Right atrium auricular region (tissue), 2 donors: ENCODE results near the gene DNAJB1. TPM values are rescaled to one million over a fixed set of nuclear protein-coding genes. Genes with fewer than 3 reads are reported as not detected.

Source experiments
- DNase-seq: peaks from one replicate; pipeline ENCODE4 v3.0.0-alpha.2; 2019; ENCODE audit warnings: low spot score
- H3K27ac ChIP-seq, 2 donors: fragments of 200-600 bp; sonication (generic); 1 replicate in 1 of 2; 2 replicates in 1 of 2; pipeline ENCODE4 v1.5.1; 2016 to 2019
- H3K27me3 ChIP-seq, 2 donors: fragments of 200-600 bp; sonication (generic); one replicate each; pipeline versions ENCODE4 v1.5.1 to v1.6.0; 2017 to 2019
- H3K36me3 ChIP-seq: fragments of 200-600 bp; sonication (generic); one replicate; pipeline ENCODE4 v1.5.1; 2016
- H3K4me1 ChIP-seq, 2 donors: fragments of 200-600 bp; sonication (generic); one replicate each; pipeline versions ENCODE4 v1.5.1 to v1.6.0; 2017 to 2019
- H3K4me3 ChIP-seq, 2 donors: fragments of 200-600 bp; sonication (generic); 1 replicate in 1 of 2; 2 replicates in 1 of 2; pipeline ENCODE4 v1.5.1; 2017 to 2019; ENCODE audit warnings: mild to moderate bottlenecking in 1 of 2, moderate library complexity in 1 of 2
- H3K9me3 ChIP-seq, 2 donors: fragments of 200-600 bp; sonication (generic); one replicate each; pipeline ENCODE4 v1.5.1; 2019
- microRNA counts, 2 donors: library from miRNA; unstranded; fragments of <30 nt; microRNA quantifications; one replicate each; lab custom pipeline; 2016 to 2017
- microRNA-seq, 2 donors: library from miRNA; unstranded; fragments of <30 nt; microRNA quantifications; one replicate each; pipeline ENCODE4, GENCODE V29; 2016 to 2017; ENCODE audit warnings: borderline number of aligned reads in 2 of 2, borderline replicate concordance in 1 of 2
- total RNA-seq, 2 donors: library from RNA; depleted of rRNA; stranded (reverse); fragments of >200 nt; gene quantifications; one replicate each; pipeline ENCODE4 v1.1.0, GENCODE V29; 2016
- TF ChIP-seq, protein P1 (sequence below), 2 donors: fragments of 200-600 bp; sonication (generic); IDR thresholded peaks; one replicate each; pipeline ENCODE4 v1.5.1; 2019; ENCODE audit warnings: antibody characterized with exemption in 2 of 2

Gene DNAJB1
- total RNA-seq, 2 donors from 2014 or later = 36.5 to 52.9 TPM

DNA sequence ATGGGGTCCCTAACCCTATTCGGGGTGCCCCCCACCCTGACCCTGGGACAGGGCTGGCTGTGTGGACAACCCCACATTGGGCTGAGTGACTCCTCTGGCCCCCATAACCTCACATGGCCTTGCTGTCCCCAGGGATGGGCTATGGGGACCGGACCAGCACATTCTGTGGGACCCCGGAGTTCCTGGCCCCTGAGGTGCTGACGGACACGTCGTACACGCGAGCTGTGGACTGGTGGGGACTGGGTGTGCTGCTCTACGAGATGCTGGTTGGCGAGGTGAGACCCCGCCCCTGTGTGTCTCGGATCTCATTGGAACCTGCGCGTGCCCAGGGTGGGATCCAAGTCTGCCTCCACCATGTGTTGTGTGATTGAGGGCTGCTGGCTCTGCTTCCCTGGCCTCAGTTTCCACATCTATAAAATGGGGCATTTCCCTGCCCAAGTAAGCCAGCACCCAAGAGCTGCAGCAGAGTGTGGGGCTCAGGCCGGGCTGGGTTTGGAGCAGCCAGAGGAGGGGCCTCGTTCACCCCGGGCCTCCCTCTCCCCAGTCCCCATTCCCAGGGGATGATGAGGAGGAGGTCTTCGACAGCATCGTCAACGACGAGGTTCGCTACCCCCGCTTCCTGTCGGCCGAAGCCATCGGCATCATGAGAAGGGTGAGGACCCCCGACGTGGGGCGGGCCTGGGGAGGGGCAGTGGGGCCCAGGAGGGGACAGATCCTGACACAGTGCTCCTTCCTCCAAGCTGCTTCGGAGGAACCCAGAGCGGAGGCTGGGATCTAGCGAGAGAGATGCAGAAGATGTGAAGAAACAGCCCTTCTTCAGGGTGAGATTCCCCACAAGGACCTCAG, 47.9 kb downstream of the DNAJB1 start:
- TF ChIP-seq, protein P1, sequence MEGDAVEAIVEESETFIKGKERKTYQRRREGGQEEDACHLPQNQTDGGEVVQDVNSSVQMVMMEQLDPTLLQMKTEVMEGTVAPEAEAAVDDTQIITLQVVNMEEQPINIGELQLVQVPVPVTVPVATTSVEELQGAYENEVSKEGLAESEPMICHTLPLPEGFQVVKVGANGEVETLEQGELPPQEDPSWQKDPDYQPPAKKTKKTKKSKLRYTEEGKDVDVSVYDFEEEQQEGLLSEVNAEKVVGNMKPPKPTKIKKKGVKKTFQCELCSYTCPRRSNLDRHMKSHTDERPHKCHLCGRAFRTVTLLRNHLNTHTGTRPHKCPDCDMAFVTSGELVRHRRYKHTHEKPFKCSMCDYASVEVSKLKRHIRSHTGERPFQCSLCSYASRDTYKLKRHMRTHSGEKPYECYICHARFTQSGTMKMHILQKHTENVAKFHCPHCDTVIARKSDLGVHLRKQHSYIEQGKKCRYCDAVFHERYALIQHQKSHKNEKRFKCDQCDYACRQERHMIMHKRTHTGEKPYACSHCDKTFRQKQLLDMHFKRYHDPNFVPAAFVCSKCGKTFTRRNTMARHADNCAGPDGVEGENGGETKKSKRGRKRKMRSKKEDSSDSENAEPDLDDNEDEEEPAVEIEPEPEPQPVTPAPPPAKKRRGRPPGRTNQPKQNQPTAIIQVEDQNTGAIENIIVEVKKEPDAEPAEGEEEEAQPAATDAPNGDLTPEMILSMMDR (IDR thresholded peaks at IDR 0.05) = no peak

DNA sequence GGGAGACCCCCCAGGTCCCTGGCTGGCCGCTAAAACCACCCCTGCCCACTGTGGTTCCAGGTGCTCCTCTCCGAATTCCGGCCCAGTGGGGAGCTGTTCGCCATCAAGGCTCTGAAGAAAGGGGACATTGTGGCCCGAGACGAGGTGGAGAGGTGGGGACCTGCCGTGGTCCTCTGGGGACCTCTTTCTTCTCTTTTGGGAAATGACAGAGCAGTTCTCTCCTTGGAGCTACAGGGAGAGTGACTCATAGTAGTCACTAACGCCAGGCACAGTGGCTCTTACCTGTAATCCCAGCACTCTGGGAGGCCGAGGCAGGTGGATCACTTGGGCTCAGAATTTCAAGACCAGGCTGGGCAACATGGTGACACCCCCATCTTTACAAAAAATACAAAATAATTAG, 50.4 kb downstream of the DNAJB1 start:
- no peak for DNase-seq
- Histone ChIP-seq H3K4me1 (peaks cover 0 to 14% of the 10 kb centered on the region in 2 donors), H3K27ac (no peak overlapping the region), H3K9me3 (no peaks in the 10 kb centered on the region), H3K4me3 (no peak overlapping the region), H3K27me3 (no peaks in the 10 kb centered on the region), H3K36me3 (peaks cover 80% of the 10 kb centered on the region)
- TF ChIP-seq, protein P1 (IDR thresholded peaks at IDR 0.05) = no peak

More for the DNA sequence above, 47.9 kb downstream of the DNAJB1 start:
- Histone ChIP-seq H3K36me3 (peaks cover 62% of the 10 kb centered on the region), H3K27ac (no peak overlapping the region), H3K9me3 (no peaks in the 10 kb centered on the region), H3K4me3 (no peak overlapping the region), H3K27me3 (peaks cover 0 to 7% of the 10 kb centered on the region in 2 donors), H3K4me1 (peaks cover 0 to 34% of the 10 kb centered on the region in 2 donors)
- no peak for DNase-seq

DNA sequence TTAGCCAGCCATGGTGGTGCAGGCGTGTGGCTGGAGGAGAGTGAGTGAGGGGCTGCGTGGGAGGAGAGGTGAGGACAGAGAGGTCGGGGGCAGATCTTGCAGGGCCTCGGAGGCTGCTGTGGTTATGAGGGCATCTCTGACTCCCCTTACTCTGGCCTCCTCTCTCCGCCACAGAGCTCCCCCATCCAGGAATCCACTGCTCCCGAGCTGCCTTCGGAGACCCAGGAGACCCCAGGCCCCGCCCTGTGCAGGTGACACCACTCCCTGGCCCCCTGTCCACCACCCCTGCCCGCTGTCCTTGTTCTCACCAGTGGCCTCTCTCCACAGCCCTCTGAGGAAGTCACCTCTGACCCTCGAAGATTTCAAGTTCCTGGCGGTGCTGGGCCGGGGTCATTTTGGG, 50.8 kb downstream of the DNAJB1 start:
- Histone ChIP-seq H3K27me3 (no peaks in the 10 kb centered on the region), H3K4me3 (no peak overlapping the region), H3K4me1 (peaks cover 0 to 10% of the 10 kb centered on the region in 2 donors), H3K9me3 (no peaks in the 10 kb centered on the region), H3K36me3 (peaks cover 84% of the 10 kb centered on the region), H3K27ac (no peak overlapping the region)
- TF ChIP-seq, protein P1 (IDR thresholded peaks at IDR 0.05) = no peak
- no peak for DNase-seq

MicroRNAs within 50 kb of the gene (microRNA counts, 767-probe panel; counts per million panel counts)
- 0 to 31.0 counts per million in 2 donors for microRNA hsa-miR-639 (lab: Ali Mortazavi, UCI)

Small RNAs within 50 kb of the gene (microRNA-seq; reads per million reads assigned to microRNA genes)
- gene MIR639 = 0 to 0.71 reads per million in 2 donors

Other genes with a start within 250 kb of the DNAJB1 start
- 10 to 100 TPM; 33.9 to 37.3 TPM for gene ADGRE5, start 137.0 kb downstream of the DNAJB1 start, total RNA-seq
- gene DDX39A, start 99.1 kb downstream of the DNAJB1 start, total RNA-seq = 10 to 100 TPM; 25.5 to 29.8 TPM
- 100 to 1,000 TPM in 1 of 2 donors, 10 to 100 TPM in 1; 87.2 to 111 TPM for gene PKN1, start 85.1 kb downstream of the DNAJB1 start, total RNA-seq
- gene PTGER1, start 43.0 kb downstream of the DNAJB1 start, total RNA-seq = not detected
- 10 to 100 TPM; 49.6 to 58.2 TPM for gene GIPC1, start 22.3 kb downstream of the DNAJB1 start, total RNA-seq
- 10 to 100 TPM; 60.3 to 63.9 TPM for gene TECR, start 11.2 kb upstream of the DNAJB1 start, total RNA-seq
- gene NDUFB7, start 53.7 kb upstream of the DNAJB1 start, total RNA-seq = 100 to 1,000 TPM; 593 to 729 TPM
- not detected for gene CLEC17A, start 64.7 kb upstream of the DNAJB1 start, total RNA-seq
- gene ADGRE3, start 156.4 kb upstream of the DNAJB1 start, total RNA-seq = not detected
- 10 to 100 TPM; 12.5 to 15.4 TPM for gene ZNF333, start 171.7 kb upstream of the DNAJB1 start, total RNA-seq